ENCODE results near the gene BNC2.

DNA sequence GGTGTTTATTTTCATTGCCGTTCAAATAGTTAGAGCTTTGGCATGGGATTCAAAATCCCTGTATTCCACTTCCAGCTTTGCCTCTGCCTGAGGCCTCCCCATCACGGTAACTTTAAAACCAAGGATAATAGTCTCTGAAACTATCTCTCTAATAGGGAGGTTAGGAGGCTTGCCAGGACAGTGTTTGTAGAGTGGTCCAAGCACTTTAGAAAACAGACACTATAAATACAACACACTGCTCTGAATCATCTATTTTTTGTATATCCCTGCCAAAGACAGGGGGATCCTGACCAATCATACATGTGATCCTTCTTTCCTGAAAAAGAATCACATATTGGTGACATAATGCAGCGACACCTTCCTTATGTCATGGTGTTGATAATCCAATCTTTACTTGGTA lies 326.8 kb downstream of the BNC2 start:
- TF ChIP-seq, protein P1, sequence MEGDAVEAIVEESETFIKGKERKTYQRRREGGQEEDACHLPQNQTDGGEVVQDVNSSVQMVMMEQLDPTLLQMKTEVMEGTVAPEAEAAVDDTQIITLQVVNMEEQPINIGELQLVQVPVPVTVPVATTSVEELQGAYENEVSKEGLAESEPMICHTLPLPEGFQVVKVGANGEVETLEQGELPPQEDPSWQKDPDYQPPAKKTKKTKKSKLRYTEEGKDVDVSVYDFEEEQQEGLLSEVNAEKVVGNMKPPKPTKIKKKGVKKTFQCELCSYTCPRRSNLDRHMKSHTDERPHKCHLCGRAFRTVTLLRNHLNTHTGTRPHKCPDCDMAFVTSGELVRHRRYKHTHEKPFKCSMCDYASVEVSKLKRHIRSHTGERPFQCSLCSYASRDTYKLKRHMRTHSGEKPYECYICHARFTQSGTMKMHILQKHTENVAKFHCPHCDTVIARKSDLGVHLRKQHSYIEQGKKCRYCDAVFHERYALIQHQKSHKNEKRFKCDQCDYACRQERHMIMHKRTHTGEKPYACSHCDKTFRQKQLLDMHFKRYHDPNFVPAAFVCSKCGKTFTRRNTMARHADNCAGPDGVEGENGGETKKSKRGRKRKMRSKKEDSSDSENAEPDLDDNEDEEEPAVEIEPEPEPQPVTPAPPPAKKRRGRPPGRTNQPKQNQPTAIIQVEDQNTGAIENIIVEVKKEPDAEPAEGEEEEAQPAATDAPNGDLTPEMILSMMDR (IDR thresholded peaks at IDR 0.05) = no peak
- TF ChIP-seq POLR2A (IDR thresholded peaks at IDR 0.05) = no peak

Data from Peyer's patch (tissue), 4 donors.